ENCODE data around the gene SP100. TPM values are rescaled to one million over a fixed set of nuclear protein-coding genes. Genes with fewer than 3 reads are reported as not detected.
A peak's percentile ranks its signal among the peaks of the same experiment; 100 is the strongest.
"Not testable (repeated sequence)": the region's sequence is repeated elsewhere in the genome, so short reads cannot be mapped to it uniquely, and the experiment has no call there.

The SP100 gene
- total RNA-seq, 1 experiment from 2014 or later, result 69.7 TPM

DNA sequence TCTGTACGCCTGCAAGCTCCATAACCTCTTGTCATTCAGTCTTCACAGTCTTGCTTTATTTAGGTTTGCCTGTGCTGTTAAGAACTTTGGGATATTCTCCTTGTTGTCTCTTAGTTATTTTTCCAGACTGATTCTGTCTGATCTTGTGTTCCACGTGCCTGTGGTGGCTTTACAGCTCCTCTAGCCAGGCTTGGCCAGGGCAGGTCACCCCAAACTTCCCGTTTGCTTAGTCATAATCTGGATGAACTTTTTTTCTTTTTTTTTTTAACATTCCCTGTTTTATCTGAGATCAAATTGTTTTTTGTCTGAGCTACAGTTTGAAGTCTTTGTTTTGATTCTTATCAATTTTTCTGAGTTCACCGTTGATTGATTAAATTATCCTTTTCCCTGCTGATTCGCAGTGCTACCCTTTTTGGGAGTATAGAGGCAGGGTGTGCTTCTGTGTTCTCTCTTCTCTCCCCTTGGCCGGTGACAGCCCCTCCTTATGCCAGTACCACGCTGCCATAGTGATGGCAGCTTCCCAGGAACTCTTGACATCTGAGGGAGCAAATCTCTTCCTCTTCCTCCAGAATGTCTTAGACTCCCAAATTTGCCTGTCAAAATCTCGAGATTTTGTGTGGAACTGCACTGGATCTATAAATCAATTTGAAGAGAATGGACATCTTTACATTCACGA is 2.5 kb downstream of the SP100 start:
- no peak for DNase-seq (ENCODE audit: extremely low read depth, low read depth)

DNA sequence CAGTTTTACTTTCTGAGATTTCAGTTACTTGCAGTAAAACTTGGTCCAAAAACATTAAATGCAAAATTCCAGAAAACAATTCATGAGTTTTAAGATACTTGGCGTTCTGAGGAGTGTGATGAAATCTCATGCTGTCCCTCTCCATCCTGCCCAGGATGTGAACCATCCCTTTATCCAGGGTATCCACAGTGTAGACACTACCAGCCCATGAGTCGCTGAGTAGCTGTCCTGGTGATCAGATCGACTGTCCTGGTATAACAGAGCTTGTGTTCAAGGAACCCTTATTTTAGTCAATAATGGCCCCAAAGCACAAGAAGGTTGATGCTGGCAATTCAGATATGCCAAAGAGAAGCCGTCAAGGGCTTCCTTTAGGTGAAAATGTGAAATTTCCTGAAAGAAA is 3.2 kb downstream of the SP100 start:
- DNase-seq (ENCODE audit: extremely low read depth, low read depth), result peak; percentile 46

DNA sequence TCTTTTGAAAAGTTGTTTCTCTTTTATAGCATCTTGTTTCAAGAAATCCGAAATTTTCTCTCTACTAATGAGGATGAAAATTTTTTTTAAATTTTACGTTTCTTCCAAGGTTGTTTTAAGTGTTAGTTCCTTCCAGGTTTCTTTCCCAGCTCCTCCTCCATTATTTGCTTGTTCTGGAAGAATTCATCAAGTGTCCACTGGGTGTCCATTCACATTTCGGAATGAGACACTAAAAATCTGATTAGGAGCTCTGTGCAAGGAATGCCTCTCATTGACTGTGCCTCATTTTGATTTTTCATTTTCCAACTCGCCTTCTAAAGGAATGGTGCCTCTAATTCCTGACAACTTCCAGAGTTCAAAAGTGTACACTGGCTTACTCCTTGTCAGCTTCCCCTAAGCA is 6.1 kb downstream of the SP100 start:
- DNase-seq (ENCODE audit: extremely low read depth, low read depth), result no peak

DNA sequence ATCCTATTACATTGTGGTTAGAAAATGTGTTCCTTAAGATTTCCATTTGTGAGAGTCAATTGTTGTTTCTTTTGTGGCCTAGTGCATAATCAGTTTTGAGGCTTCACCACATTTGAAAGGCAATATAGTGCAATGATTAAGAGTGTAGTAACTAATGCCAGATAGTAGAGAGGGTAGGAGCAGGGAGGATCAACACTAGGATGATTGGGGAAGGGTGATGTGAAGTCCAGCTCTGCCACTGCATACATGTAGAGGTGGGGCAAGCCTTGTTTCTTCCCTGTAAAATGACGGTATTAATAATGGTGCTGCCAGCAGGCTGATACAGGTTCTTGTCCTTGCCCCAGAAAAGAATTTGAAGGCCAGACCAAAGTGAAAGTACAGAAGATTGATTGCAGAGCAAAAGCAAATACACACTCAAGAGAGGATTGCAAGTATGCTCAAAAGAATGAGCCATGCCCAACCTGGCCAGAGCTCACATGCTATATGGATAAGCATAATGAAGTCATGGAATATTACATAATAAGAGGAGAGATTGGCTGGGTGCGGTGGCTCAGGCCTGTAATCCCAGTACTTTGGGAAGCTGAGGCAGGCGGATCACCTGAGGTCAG is 8.0 kb downstream of the SP100 start:
- no peak for DNase-seq (ENCODE audit: extremely low read depth, low read depth)

DNA sequence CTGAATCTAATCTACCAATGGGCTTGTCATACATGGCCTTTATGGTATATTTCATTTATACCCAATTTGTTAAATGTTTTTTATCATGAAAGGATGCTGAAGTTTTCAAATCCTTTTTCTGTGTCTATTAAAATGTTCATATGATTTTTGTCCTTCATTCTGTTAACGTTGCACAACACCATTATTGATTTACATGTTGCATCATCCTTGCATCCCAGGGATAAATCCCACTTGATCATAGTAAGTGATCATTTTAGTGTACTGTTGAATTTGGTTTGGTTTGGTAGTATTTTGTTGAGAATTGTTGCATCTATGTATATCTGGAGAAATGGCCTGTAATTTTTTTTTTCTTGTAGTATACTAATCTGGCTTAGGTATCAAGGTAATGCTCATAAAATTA is 9.4 kb downstream of the SP100 start:
- DNase-seq (ENCODE audit: extremely low read depth, low read depth), result no peak

DNA sequence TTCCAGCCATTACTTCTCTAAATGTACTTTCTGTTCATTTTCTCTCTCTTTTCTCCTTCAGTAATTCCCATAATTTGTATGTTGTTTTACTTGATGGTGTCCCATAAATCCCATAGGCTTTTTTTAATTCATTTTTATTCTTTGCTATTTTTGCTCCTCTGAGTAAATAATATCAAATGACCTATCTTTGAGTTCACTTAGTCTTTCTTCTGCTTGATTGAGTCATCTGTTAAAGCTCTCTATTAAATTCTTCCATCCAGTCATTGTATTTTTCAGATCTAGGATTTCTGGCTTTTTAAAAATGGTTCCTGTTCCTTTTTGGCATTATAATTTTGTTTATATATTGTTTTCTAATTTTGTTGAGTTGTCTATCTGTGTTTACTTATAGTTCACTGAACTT is 13.5 kb downstream of the SP100 start:
- DNase-seq (ENCODE audit: extremely low read depth, low read depth), result no peak

DNA sequence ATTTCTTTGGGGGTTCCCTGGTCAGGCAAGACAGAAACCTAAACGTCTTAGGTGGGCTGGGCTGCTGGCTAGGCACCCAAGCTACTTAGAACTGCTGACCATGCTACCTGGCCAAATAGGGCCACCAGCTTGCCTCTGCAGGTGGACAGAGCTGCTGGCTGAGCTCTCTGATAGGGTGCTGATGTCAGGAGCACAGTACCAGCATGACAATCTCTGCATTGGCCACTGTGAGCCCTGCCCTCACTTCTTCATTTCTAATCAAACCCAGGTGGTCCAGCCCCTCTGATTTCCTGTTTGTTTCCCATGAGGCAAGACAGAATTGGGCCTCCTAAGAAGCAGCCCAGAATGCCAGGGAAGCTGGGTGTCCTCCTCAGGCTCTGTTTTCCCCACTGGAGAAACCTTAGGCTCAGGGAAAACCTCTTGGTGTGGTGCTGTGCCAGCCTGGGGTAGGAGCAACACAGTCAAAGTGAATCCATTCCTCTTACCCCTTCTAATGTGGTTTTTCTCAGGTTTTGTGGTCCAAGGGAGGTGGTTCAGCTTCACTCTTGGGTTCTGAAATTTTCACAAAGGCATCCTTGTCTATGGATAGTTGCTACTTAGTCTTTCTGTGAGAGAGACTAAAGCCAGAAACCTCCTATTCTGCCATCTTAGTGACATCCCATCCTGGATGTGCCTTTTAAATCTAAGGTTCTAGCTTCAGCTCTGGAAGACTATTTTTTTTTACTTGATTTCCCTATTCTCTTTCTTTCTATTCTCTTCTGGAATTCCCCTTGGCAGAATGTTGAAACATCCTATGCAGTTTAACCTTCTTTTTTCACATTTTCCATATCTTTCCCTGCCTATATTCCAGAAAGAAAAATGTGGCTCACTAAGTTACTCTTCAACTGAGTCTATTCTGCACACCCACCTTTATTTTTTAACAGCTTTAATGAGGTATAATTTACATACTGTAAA is 15.2 kb downstream of the SP100 start:
- no peak for DNase-seq (ENCODE audit: extremely low read depth, low read depth)

DNA sequence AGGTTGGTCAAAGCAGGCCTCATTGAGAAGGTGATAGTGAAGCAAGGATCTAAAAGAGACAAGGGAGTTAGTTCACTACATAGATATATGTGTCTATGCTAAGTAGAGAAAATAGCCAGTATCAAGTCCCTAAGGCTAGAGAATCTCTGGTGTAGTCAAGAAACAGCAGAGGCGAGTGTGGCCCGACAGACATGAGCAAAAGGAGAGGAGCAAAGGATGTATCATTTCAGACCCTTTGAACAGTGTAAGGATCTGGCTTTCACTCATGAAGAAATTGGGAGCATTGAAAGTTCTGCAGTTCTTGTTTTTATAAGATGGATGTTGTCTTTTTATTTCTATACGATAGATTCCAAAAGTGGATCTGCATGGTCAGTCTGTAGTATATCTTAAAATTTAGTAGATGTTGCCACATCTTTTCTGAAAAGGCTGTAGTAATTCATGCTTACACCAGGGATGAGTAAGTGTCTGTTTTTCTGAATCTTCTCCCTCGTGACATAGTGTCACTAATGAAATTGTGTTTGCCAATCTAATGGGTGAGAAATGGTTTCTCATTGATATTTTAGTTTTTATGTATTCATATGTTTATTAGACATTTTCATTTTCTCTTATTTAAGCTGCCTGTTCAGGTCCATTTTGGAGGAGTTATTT is 18.8 kb downstream of the SP100 start:
- DNase-seq (ENCODE audit: extremely low read depth, low read depth), result no peak

DNA sequence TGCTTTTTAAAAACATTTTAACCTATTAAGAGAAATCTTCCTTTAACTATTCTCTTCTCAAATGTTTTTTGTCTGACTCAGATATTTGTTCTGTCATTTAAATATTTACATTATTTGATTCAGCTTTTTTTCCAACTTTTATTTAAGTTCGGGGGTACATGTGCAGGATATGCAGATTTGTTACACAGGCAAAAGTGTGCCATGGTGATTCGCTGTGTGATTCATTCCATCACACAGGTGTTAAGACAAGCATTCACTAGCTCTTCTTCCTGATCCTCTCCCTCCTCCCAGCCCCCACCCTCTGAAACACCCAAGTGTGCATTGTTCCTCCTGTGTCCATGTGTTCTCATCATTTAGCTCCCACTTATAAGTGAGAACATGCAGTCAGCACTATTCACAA is 19.4 kb downstream of the SP100 start:
- no peak for DNase-seq (ENCODE audit: extremely low read depth, low read depth)

DNA sequence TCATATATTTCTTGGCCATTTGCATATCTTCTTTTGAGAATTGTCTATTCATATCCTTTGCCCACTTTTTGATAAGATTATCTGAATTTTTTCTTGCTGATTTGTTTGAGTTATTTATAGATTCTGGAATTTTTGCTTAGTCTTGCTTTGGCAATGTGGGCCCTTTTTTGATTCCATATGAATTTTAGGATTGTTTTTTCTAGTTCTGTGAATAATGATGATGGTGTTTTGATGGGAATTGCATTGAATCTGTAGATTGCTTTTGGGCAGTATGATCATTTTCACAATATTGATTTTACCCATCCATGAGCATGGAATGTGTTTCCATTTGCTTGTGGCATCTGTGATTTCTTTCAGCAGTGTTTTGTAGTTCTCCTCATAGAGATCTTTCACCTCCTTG is 23.1 kb downstream of the SP100 start:
- not testable (repeated sequence) for DNase-seq (ENCODE audit: extremely low read depth, low read depth)

DNA sequence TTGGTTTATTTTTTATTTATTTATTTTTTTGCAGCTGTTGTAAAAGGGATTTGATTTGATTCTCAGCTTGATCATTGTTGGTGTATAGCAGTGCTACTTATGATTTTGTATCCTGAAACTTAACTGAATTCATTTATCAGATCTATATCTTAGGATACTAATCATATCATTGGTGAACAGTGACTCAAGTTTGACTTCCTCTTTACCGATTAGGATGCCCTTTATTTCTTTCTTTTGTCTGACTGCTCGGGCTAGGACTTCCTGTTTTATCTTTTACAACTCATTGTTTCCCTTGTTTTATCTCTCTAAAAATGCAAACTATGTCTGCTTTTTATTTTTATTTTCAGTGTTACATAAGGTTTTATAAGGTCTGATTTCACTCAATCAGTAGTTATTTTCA is 23.6 kb downstream of the SP100 start:
- DNase-seq (ENCODE audit: extremely low read depth, low read depth), result no peak

DNA sequence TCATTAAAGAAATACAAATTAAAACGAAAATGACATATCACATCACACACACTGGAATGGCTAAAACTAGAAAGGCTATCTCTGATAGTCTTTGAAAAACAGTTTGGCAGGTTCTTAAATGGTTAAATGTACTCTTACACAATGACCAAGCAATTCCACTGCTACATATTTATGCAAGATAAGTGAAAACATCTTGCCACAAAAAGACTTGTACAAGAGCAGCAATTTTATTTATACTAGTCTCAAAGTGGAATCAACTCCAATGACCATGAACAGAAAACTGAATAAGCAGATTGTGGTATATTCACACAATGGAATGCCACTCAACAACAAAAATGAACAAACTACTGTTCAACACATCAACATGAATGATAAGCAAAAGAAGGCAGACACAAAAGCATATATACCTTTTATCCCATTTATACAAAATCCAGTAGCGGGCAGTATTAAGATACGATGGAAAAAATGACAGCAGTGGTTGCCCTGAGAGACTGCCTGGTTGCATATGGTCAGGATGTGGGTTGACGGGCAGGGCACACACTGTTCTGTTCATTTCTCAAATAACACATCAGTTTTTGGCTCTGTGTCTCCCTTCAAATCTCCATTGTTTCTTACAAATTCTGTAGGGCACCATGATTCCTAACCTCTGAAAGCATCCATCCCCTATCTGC is 25.4 kb downstream of the SP100 start:
- DNase-seq (ENCODE audit: extremely low read depth, low read depth), result no peak

DNA sequence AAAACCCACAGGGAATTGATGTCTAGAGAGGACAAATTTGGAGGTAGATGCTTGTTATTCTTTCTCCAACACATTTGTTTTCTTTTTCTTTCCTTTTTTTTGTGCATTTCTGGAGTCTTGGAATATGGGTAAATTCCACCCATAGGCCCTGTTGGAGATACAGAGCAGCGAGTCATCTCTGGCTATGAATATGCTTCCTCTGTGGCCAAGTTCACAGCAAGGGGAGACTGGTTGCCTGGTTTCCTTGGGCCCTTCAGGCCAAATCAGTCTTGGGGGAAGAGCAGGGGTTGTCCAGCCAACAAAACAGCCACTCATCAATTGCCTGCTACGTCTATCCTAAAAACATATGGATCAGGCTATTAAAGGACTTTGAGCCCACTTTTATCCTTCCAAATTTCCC is 27.5 kb downstream of the SP100 start:
- no peak for DNase-seq (ENCODE audit: extremely low read depth, low read depth)

DNA sequence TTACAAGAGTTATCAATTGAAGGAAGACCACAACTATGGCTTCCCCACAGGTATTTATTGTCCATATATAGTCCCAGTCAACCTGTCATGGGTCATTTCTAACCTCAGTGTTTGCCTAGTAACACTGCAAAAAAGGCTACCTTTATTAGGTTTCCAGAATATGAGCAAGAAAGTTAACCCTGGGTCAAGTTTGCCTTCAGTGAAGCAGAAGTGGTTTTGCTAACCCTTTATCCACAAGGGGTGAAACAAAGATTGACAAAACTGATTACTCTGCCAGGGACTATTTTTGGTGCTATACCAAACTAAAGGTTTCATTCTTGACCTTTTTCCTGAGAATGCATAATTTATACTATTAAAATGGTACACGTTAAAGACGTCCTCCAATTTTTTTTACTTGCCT is 28.8 kb downstream of the SP100 start:
- DNase-seq (ENCODE audit: extremely low read depth, low read depth), result no peak

DNA sequence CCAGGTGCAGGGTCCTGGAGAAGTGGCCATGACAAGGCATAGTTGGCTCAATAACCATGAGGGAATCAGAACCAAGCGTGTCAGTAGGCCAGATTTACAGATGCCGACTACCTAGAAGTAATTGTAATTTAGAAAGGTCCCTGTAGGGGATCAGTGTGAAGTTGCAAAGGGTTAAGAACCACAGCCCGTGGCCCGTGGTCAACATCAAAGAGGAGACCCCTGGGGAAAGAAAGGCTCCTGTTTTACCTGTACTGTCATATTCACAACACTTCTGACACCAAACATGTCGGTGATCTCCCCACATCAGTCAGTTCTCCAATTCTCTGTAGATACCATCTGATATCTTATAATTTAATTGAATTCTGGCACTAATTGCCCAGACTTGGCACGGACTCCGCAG is 31.0 kb downstream of the SP100 start:
- no peak for DNase-seq (ENCODE audit: extremely low read depth, low read depth)

DNA sequence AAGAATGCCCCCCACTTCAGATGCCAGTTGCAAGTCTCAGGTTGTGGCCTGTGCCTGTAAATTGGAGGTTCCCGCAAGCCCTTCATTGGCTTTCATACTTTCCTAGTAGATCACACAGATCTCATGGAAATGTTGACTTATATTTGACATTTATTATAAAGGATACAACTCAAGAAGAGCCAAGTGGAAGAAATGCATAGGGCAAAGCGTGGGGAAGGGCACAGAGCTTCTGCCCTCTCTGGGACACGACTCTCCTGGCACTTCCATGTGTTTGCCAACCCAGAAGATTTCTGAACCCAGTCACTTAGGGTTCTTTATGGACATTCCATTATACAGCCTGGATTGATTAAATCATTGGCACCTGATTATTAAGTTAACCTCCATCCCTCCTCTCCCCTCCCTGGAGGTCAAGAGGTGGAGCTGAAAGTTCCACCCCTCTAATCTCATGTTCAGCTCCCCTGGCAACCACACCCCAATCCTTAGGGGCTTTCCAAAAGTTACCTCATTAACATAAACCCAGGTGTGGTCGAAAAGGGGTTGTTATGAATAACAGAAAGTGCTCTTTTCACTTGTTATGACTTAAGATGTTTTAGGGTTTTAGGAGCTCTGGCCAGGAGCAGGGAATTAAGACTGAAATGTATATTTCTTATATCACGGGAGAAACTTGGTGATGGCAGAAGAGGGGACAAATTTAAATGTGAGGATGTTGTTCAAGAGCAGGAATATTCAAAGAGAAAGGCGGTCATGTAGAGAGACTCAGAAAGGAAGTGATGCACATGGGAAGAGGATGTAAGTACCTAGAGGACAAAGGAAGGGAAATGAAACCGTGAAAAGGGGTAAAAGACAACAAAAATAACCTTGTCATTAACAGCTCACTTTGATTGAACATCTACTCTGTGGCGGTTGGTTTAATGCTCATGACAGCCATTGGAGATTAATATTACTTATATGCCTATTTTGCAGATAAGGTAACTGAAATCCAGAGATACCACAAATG is 31.8 kb downstream of the SP100 start:
- no peak for DNase-seq (ENCODE audit: extremely low read depth, low read depth)

DNA sequence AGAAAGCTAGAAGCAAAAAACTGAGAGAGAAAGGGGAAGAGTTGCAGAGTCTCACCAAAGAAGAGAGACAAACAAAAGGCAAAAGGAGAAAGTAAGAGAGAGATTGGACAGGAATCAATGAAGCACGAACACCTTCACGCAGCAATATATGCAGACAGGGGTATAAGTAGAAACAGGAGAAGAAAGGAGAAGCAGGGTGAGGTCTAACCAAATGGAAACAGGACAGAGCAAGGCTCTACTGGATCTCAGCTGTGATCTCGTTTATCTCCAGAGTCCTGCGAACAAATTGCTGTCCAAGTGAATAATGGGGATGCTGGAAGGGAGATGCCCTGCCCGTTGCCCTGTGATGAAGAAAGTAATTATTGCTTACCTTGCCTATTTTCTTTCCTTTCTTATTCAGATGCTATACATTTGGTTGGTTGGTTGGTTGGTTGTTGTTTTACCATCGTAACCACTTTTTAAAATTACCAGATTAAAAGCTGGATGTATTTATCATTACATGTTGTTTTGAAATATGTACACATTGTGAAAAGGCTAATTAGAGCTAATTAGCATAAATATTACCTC is 34.0 kb downstream of the SP100 start:
- no peak for DNase-seq (ENCODE audit: extremely low read depth, low read depth)

DNA sequence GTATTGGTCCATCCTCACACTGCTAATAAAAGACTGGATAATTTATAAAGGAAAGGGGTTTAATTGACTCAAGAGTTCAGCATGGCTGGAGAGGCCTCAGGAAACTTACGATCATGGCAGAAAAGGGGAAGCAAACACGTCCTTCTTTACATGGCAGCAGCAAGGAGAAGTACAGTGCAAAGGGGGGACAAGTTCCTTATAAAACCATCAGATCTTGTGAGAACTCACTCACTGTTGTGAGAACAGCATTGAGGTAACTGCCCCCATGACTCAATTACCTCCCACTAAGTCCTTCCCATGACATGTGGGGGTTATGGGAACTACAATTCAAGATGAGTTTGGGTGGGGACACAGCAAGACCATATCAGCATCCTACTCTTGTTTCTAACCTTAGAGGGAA is 37.0 kb downstream of the SP100 start:
- no peak for DNase-seq (ENCODE audit: extremely low read depth, low read depth)

All from NCI-H460 (cell line).